Activated naive CD4-positive, alpha-beta T cell treated with anti-CD3 and anti-CD28 coated beads, Interleukin-2, amount 50 U/mL, for 16 hours (primary cell): Measurements from ENCODE around the gene PHLDB3.
"Not testable (repeated sequence)": the region's sequence is repeated elsewhere in the genome, so short reads cannot be mapped to it uniquely, and the experiment has no call there.

Experiments used
- DNase-seq: peaks from one replicate; pipeline ENCODE4 v3.0.0-alpha.2; 2020

The PHLDB3 gene

DNA sequence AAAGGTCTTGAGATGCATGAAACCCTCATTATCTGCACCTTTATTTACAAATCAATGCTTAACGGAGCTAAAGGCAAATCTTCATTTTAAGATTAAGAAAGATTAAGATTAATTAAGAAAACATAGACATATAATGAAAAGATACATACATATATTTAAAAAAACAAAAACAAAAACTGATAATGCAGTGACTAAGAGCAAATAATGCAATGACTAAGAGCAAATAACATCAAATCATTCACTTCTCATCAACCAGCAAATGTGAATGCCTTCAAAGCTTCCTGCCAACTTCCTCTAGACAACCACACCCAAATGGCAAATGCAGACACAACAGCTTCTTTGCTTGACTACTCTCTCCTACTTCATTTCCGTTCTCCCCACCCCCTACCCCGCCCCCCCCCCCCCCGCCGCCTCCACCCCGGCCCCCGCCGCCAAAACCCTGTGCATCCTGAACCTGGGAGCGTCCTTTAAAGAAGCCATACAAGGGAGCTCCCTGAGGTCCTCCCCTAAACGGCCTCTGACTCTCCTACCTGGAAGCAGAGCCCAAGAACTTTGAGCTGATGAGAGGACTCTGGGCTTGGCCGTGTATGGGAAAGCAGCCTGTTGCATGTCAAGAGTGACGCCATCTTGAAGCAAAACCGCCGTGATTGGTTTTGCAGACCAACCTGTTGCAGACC, 65.4 kb downstream of the PHLDB3 start:
- no peak for DNase-seq

DNA sequence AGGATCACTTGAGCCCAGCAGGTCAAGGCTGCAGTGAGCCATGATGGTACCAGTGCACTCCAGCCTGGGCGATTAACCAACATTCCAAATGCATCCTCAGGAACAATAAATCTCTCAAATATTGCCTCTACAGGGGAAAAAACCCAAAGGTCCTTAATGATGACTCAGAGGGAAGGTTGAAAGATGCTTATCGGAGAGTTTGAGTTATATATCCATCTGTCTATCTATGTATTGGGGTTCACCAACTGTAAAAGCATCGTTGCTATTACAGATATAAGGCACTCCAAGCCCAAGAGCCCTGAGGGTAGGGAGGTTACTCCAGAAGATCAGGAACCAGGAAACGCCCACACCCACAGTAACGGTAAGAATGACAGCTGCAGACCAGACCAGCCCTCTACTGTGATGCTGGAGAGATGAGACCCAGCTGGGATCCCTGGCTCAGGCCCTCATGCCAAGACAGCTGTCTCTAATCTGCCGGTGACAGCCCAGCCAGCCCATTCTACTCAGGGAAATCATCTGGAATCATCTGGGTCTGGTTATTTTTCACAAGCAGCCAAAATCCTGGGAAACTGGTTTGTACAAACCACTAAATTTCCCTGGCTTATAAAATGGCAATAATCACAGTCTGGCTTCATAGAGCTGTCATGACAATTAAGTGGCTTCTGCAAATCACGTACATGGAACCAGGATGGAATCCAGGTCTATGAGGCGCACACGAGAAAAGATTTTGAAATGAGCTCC, 66.1 kb downstream of the PHLDB3 start:
- no peak for DNase-seq

DNA sequence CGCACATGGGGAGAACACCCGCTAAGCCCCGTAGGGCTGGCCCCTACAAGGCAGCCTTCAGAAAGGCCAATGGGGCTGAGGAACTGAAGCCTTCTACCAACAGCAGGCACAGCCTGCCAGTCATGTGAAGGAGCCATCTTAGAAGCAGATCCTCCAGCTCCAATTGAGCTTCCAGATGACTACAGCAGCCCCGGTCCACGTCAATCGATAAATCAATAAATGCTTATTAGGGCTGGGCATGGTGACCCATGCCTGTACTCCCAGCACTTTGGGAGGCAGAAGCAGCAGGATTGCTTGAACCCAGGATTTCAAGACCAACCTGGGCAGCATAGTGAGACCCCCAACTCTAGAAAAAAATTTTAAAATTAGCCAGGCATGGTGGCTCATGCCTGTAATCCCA, 66.8 kb downstream of the PHLDB3 start:
- DNase-seq: no peak

- DNase-seq: not testable (repeated sequence)
Measured at GRCh38 chr19:43437284-43437683, 67.3 kb downstream of the PHLDB3 start.

DNA sequence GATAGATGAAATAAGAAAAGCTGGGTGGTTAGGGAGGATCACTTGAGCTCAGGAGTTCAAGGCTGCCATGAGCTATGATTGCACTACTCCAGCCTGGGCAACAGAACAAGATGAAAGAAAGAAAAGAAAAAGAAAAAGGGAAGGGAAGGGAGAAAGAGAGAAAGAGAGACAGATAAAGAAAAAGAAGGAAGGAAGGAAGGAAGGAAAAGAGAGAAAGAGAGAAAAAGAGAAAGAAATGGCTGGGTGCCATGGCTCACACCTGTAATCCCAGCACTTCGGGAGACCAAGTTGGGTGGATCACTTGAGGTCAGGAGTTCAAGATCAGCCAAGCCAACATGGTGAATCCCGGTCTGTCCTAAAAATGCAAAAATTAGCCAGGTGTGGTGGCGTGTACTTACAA, 68.8 kb downstream of the PHLDB3 start:
- no peak for DNase-seq

GRCh38 chr19:43433689-43434088, 70.9 kb downstream of the PHLDB3 start:
- no peak for DNase-seq

GRCh38 chr19:43433358-43433673, 71.2 kb downstream of the PHLDB3 start:
- DNase-seq: no peak

DNA sequence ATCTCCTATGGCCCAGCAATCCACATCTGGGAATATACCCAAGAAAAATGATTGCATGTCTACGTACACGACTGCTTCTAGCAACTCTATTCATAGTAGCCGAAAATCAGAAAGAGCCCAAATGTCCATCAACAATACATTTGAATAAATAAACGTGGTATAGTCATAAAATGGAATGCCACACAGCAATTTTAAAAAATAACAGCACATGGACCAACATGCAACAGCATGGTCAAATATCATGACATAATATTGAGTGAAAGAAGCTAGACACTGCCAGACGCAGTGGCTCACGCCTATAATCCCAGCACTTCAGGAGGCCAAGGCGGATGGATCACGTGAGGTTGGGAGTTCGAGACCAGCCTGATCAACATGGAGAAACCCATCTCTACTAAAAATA, 73.6 kb downstream of the PHLDB3 start:
- no peak for DNase-seq

DNA sequence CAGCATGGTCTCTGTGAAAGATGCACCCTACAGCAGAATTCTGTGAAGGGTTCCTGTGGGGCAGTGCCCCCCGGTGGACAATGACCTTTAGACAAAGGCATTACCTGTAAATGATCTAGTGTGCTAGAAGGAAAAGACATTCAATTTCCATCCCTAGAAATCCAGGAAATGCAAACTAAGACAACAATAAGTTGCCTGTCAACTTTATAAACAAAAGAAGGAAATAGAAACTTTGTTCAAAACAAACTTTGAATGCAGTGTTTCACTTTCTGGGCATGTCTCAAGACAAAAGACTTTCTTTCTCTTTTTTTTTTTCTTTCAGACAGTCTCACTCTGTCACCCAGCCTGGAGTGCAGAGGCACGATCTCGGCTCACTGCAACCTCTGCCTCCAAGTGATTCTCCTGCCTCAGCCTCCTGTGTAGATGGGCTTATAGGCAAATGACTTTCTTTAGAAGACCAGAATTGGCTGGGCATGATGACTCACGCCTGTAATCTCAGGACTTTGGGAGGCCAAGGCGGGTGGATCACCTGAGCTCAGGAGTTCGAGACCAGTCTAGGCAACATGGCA, 74.3 kb downstream of the PHLDB3 start:
- no peak for DNase-seq

DNA sequence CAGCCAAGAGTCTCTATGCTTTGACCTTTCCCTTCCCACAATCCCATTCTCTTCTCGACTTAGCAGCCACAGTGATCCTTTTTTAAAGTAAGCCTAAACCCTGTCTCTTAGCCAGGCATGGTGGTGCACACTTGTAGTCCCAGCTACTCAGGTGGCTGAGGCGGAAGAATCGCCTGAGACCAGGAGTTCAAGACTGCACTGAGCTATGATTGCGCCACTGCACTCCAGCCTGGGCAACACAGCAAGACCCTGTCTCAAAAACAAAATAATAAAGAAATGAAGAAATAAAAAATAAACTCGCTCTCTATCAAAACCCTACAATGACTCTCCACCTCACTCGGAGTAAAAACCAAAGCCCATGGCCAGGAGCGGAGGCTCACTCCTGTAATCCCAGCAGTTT, 75.2 kb downstream of the PHLDB3 start:
- DNase-seq: no peak

DNA sequence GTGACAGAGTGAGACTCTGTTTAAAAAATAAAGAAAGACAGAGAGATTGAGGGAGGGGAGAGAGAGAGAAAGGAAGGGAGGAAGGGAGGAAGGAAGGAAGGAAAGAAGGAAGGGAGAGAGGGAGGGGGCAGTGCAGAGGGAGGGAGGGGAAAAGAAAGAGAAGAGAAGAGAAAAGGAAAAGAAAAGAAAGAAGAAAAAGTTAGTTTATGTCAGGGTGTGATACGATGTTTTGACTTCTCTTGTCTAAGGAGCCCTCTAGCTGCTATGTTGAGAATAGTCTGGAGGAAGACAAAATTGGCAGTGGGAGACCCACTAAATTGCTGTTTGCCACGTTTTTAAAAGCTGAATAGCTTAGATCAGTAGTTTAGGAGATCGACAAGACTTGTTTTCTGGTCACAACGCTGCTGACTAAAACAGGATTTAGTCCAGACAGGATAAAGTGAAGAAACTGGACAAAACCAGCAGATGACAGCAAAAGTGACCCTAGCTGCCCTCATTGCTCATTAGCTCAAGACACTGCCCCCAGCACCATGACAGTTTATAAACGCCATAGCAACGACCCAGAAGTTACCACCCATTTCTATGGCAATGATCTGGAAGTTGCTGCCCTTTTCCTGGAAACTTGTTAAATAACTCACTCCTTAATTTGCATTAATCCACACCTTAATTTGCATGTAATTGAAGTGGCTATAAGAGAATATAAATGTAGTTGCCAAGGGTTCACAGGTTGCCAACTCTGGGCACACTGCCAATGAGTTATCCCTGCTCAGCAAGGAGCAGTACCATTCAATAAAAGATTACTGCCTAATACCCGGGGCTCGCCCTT, 78.8 kb downstream of the PHLDB3 start:
- no peak for DNase-seq
